Stimulated activated CD8-positive, alpha-beta memory T cell treated with anti-CD3 and anti-CD28 coated beads, Interleukin-7, amount 100 ng/mL, for 48 hours (primary cell): ENCODE data around the gene BICRA.
"Not testable (repeated sequence)": the region's sequence is repeated elsewhere in the genome, so short reads cannot be mapped to it uniquely, and the experiment has no call there.

Experiments
- DNase-seq, 2 donors: peaks; one replicate each; pipeline ENCODE4 v3.0.0-alpha.2; 2020; ENCODE audit warnings: low read depth in 1 of 2; ENCODE audit errors: extremely low read depth in 1 of 2

Gene BICRA

DNA sequence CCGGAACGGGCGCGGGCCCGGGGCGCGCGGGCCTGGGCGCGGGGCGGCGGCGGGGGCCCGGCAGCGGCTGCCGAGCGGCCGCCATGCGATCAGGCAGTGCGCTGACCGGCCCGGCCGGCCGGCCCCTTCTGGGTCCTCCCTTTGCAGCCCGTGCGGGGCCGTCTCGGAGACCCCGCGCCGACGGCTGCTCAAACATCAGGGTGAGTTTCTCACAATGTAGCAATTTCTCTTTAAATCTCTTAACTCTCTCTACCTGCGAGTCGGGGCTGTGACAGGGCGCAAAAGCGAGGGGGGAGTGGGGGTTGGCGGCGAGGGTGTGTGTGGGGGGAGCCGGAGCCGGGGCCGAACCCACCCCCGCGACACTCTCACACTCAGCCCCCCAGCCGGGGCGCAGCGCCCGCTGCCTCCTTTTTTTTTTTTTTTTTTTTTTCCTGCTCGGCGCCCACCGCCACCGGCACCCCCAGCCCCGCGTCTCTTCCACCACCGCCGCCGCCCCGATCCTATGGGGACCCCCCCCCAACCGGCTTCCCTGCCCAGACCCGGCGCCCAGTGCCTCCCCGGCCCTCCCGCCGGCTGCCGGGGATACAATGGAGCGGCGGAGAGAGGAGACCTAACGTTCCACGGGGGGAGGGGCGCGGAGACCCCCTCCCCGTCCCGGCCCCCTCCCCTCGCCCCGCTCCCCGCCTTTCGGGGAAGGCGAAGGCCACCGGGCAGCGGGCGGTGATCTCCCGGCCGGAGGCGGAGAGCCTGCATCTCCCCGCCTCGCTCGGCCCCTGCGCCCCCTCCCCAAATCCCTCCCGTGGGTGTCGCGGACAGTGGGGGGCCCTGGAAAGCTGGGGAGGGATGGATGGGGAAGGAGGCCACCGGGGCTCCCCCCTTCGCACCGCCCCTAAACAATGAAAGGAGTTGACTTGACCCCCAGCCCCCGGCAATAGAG is at the start of gene BICRA:
TSS of gene BICRA (plus strand) at position 166 of the 937 bp plus-strand sequence. CDS start 64,441 bp downstream, outside the sequence.
- DNase-seq, result peak; percentile 56

DNA sequence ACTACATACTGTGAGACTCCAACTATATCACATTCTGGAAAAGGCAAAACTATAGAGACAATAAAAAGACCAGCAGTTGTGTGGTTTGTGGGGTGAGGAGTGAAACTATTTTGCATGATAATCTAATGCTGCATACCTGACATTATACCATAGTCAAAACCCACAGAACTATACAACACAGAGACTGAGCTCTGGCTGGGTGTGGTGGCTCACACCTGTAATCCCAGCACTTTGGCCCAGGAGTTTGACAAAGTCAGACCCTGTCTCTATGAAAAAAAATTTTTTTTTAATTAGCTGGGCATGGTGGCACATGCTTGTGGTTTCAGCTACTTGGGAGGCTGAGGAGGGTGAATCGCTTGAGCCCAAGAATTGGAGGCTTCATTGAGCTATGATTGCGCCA is 47.9 kb upstream of the BICRA start:
- DNase-seq, result no peak

DNA sequence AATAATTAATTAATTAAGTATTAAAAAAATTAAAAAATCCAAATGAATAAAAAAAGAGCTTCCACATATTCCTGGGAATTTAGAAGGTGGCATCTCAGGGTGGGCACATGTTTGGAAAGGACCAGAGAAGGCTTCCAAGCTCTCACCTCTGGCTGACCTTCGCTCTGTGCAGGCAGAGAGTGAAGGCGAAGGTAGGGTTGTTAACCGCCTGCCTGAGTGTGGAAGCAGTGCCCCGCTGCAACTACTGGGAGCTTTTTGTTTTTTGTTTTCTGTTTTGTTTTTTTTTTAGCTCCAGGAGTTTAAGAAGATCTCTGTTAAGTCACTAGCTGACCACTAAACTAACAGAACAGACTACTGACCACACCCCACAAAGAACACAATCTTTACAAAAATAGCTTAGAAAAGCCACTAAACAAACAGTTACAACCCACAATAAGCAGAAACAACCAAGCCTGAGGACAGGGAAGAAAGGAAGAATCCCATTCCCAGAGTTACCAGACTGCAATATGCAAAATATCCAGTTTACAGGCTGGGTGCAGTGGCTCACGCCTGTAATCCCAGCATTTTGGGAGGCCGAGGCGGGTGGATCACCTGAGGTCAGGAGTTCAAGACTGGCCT is 47.4 kb upstream of the BICRA start:
- DNase-seq, result no peak

DNA sequence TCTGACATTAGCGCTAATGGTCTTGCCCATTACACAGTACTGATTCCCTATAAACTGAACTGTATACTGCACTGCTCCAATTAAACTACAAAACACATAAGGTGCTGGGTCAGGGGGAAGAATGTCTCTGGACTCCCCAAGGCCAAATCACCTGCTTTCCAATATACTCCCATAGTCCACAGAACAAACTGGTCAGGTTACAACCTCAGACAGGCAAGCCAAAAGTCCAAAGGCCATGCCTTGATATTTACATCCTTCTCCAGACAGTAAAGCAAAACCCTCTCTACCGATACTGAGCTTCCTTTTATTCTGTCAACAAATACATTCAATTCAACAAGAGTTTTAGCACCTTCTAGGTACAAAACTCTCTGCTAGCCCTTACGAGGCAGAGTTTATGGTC is 44.9 kb upstream of the BICRA start:
- DNase-seq, result no peak

DNA sequence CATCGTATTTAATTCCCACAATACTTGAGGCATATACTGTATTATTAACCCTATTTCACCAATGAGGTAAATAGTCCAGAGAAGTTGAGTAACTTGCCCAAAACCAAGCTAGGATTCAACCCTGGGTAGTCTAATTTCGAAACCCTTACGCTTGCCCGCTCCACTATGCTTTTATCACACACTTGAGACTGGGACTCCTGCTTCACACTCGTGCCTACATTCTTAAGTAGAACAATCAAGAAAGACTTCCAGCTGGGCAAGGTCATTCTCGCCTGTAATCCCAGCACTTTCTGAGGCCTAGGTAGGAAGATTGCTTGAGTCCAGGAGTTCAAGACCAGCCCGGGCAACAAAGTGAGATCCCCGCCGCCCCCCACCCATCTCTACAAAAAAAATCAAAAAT is 39.6 kb upstream of the BICRA start:
- no peak for DNase-seq

DNA sequence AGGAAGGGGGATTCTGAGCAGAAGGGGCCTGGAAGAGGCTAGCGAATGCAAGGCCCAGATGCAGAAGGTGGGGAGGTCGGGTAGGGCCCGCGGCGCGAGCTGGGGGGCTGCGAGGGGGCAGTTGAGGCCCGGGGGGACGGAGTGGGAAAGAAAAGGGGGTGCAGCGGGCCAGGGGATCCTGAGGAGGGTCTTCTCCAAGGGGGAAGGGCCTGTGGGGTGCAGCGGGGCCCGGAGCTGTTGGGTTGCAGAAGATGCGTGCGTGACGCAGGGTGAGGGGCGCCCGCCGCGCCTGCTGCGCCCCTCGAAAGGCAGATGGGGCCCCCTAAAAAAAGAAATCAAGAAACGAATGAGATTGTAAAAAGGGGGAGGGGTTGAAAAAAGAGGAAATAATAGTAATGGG is 36.3 kb upstream of the BICRA start:
- no peak for DNase-seq

DNA sequence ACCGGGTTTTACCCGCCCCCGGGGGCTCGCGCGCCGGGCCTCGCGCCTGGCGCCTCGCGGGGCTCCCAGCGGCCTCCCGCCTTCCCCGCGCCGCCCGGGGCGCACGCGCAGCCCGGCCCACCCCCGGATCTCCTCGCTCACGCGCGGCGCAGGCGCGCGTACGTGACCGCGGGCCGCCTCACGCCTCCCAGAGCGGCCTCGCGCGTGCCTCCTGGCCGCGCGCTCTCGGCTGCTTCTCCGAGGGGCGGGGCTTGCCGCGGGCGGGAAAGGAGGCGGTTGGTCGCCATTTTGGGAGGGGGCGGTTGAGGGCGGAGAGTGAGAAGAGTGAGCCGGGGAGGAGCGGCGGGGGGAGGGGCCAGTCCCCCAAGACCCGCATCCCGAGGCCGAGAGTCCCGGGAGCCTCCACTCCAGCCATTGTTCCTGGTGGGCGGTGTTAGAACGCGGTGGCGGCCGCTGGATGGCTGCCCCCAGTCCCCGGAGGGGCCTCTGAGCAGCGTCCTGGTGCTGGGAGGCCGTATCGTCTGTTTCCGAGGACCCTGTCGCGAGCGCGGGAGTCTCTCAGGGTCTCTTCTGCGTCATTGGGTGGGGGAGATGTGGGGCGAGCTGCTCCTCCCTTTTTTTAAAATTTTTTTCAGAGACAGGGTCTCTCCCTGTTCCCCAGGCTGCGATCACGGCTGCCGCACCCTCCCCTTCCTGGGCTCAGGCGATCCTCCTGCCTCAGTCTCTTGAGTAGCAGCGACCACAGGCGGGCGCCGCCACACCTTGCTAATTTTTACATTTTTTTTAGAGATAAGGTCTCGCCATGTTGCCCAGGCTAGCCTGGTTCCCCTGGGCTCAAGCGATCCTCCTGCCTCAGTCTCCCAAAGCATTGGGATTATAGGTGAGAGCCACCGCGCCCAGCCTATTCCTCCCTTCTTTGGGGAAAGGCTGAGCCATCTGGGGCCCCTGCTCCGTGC is 35.6 kb upstream of the BICRA start, which contains the start of gene ZNF541:
TSS of gene ZNF541 (minus strand) at position 78 of the 956 bp plus-strand sequence. CDS start 17,292 bp downstream, outside the sequence.
- DNase-seq, result peak; percentile 35 to 36

DNA sequence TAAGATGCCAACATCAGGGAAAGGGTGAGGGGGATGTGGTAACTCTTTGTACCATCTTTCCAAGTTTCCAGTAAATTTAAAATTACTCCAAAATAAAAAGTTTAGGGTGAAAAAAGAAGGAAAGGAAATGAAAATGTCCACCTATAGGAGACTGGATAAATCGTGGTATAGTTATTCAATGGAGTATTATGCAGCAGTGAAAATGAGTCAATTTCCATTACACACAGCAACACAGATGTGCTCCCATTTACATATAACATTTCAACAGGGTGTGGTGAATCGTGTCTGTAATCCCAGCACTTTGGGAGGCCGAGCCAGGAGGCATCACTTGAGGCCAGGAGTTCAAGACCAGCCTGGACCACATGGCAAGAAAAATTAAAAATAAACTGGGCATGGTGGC is 28.5 kb upstream of the BICRA start:
- no peak for DNase-seq

DNA sequence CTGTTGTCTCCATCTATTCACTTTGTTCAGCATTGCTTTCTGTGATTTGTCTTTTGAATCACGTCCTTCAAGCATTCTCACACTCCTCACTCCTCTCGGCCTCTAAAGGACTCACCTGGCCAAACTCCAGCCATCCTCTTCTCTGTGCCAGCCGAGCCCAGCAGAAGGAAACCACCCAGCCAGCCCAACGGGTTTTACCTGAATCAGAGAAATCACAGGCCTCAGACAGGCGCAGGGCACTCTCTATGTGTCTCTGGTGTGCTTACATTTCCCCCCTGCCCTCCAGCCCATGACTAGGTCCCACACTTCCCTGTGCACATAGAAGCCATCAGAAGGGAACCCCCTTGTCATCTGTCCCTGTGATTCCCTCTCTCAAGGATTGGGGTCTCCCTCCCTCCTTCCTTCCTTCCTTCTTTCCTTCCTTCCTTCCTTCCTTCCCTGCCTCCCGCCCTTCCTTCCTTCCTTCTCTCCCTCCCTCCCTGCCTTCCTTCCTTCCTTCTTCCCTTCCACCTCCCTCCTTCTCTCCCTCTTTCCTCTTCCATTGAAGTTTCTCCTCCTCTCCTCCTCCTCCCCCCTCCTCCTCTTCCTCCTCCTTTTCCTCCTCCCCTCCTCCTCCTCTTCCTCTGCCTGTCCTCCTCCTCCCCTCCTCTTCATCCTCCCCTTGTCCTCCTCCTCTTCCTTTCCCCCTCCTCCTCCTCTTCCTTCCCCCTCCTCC is 27.2 kb upstream of the BICRA start:
- no peak for DNase-seq

DNA sequence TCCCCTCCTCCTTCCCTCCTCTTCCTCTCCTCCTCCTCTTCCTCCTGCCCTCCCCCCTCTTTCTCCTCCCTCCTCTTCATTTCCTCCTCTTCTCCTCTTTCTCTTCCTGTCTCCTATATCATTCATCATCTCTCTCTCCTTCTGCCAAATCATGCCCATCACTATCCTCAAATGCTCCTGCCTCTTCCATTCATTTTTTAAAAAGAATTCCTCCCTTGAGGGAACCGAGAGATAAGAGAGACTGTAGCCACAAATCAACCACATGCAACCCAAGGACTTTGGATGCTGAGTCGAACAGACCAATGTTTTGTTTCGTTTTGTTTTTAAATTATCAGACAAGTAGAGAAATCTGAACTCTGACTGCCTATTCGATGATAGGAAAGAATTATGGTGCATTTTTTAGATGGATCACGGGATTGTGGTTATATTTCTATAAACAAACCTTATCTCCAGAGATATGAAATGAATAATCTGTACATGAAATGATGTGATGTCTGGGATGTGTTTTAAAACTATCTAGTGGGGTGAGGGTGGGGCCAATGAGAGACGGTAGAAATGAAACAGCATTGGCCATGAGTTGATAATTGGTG is 26.5 kb upstream of the BICRA start:
- DNase-seq, result no peak

DNA sequence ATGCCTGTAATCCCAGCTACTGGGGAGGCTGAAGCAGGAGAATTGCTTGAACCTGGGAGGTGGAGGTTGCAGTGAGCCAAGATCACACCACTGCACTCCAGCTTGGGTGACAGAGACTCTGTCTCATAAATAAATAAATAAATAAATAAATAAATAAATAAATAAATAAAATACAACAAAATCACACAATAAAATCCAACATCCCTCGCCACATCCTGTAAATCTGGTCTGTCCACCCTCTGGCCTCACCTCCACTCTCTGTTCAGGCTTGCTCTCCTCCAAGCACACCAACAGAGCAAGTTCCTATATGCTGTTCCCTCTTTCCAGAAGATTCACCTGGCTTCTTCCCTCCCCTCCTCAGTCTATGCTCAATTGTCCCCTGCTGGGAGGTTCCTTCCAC is 25.8 kb upstream of the BICRA start:
- DNase-seq, result not testable (repeated sequence)

DNA sequence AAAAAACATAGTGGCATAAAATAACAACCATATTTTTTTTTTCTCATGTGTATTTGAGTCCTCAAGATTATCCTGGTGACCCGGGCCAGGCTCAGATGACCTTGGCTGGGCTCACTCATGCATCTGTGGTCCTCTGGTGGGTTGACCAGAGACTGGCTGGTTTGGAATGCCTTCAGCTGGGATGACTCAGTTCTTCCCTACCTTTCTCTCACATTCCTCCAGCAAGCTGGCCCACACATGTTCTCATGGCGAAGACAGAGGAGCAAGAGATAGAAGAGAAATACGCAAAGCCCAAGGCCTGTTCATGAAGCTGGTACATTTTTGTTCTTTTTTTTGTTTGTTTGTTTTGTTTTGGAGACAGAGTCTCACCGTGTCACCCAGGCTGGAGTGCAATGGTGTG is 21.6 kb upstream of the BICRA start:
- no peak for DNase-seq

DNA sequence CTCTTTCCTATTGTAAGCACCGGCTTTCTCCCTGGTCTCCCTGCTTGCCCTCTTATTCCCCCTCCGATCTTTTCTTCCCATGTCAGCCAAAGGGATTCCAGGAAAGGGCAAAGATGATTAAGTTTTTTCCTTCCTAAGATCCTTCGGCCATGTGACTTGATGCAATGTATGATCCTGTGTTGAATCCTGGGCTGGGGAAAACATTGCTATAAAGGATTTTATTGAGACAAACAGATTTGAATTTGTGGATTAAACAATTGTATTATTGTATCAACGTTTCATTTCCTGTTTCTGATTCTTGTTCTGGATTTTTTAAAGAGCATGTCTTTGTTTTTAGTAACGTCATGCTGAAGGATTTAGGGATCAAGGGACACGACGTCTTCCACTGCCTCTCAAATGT is 19.1 kb upstream of the BICRA start:
- DNase-seq, result no peak

DNA sequence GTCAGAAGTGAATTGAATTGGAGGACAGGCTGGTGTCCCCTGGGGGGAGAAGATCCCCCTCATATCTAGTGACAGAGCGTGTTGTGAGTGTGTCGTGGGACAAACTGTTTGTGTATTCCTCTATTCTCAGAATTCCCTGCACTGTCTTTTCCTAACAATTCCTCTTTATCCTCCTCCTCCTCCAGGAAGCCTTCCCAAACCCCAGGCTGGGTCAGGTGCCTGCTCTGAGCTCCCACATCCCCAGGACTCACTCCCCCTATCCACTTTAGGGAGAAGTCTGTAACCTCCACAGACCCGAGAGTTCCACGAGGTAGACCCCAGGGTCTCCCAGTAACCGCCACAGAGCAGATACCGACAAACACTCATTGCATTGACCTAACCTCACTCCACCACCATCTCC is 15.1 kb upstream of the BICRA start:
- no peak for DNase-seq

DNA sequence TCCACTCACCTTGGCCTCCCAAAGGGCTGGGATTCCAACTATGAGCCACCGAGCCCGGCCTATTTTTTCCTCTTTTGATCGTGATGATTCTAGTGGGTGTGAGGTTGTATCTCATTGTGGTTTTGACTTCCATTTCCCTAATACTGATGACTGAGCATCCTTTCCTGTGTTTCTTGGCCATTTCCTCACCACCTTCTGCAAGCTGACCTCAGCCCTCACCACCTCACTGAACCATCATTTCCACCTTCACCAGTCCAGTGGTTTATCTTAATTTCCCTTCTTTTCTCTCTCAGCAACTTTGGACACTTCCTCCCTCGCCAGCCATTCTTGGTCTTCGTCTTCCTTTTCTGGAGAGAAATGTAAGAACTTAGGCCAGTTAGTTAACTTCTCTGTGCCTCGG is 13.0 kb upstream of the BICRA start:
- no peak for DNase-seq

DNA sequence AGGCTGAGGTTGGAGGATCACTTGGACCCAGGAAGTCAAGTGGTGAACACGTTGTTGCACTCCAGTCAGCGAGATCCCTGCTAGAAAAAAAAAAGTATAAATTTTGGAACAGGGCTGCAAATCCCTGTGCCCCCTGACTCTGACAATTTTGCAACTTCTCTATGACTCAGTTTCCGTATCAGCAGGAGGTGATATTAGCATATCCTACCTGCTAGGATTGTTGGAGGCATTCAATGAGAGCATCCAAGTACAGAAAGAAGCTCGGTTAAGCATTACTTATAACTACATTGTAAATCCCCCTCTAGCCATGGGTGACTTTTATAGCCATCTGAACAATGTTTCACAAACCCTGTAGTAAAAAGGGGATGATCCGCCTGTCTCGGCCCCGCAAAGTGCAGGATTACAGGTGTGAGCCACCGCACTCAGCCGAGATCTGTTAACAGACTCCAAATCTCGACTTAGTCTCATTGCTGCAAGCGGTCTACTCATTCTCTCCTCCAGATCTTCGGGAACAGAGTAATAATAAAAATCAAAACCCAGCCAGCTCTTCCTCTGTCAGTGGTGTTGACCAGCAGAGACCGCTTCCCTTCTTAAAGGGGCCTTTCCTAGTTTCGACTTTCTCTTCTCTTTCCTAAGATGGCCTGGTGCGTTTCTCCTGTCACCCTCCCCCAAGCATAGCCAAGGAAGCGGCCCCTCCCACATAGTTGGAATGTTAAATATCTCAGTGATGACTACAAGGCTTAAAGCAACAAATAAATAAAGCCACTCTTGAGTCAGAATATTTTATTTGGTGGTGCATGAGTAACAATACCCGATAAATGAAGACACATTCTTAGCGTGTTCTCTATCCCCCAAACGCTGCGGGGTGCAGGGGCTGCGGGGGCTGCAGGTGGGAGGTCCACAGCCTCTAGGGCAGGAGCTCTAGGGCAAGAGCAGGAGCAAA is 10.3 kb upstream of the BICRA start:
- no peak for DNase-seq

DNA sequence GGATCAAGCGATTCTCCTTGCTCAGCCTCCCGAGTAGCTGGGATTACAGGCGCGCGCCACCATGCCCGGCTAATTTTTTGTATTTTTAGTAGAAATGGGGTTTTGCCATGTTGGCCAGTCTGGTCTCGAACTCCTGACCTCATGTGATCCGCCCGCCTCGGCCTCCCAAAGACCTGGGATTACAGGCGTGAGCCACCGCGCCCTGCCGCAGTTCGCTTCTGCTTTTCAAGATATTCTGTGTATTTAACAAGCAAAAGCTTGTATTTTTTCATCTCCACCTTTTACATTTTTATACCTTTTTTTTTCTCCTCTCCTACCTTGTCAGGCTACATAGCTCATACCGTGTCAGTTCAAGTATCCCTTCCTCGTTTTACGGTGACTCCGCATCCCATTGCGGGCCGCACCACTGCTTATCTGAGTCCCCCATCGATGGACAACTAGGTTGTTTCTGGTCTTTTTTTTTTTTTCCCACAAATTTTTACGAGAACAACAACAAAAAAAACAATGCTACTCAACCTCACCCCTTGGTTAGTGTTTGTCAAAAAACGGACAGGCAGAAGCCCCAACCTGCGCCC is 9.2 kb upstream of the BICRA start:
- not testable (repeated sequence) for DNase-seq
